Measurements from ENCODE around the gene TBCB. TPM values are rescaled to one million over a fixed set of nuclear protein-coding genes. Genes with fewer than 3 reads are reported as not detected.
"Not testable (repeated sequence)": the region's sequence is repeated elsewhere in the genome, so short reads cannot be mapped to it uniquely, and the experiment has no call there.

The TBCB gene
- total and polyA plus RNA-seq, 2 donors (not counting 3 experiments of a cell fraction or from before 2014, with no cell fraction given) = 178 to 363 TPM

DNA sequence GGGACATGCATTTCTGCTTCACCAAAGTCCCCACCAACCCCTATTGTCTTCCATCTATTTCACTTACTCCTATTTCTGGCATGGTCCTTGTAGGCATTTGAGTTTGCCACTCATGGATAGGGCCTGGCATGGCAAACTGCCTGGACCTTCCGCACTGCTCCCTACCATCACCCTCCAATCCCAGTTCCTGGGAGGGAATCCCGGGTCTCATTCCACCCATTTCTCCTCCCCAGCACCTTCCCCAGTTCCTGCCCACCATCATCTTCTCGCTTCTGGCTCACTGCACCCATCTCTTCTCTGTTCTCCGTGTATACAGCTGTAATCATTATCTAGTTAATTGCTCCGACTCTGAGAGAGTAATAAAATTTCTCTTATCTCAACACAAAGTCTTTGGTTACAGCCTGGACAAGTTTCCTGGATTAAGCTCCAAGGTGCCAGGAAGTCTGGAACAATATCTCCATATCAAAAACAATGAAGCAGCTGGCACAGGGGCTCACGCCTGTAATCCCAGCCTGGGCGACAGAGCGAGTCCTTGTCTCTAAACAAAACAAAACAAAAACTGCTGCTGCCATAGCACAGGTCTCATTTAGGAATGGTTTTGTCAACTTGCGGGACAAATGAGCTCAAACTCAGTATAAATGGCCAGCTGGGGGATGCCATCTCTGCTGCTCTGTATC, 54.0 kb downstream of the TBCB start:
- H3K36me3 ChIP-seq (ENCODE audit: control insufficient read depth in 2 of 2, extremely low read depth in 1 of 2, insufficient read depth in 2 of 2, low read length in 2 of 2) = no peaks in the 10 kb centered on the region

DNA sequence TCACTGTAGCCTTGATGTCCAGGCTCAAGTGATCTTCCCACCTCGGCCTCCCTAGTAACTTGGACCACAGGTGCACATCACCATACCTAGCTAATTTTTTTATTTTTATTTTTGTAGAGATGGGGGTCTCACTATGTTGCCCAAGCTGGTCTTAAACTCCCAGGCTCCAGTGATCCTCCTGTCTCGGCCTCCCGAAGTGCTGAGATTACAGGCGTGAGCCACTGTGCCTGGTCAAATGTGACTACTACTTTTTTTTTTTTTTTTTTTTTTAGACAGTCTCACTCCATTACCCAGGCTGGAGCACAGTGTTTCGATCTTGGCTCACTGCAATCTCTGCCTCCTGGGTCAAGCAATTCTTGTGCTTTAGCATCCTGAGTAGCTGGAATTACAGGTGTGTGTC, 57.6 kb downstream of the TBCB start:
- POLR2A ChIA-PET = no interaction called here
- no peak for DNase-seq (ENCODE audit: low read depth, low spot score)
- Histone ChIP-seq H3K9me1 (replicated peaks; ENCODE audit: control insufficient read depth, extremely low read depth, insufficient read depth, low read length) (no peaks in the 10 kb centered on the region), H3K4me3 (replicated peaks in 1 of 3; ENCODE audit: insufficient read depth in 1 of 3, low read depth in 1 of 3, low read length in 3 of 3) (no peak overlapping the region), H4K20me1 (replicated peaks; ENCODE audit: control insufficient read depth, extremely low read depth, insufficient read depth, low read length) (no peaks in the 10 kb centered on the region), H3K27me3 (ENCODE audit: control insufficient read depth in 2 of 2, insufficient read depth in 2 of 2, low read length in 2 of 2) (no peaks in the 10 kb centered on the region), H3K79me2 (ENCODE audit: control insufficient read depth, insufficient read depth, low read length) (no peaks in the 10 kb centered on the region), H3K9ac (replicated peaks; ENCODE audit: extremely low read depth, insufficient read depth, low read length) (no peak overlapping the region), H2AFZ (ENCODE audit: low read depth, low read length) (no peak overlapping the region), H3K4me2 (ENCODE audit: insufficient read depth, low read length) (no peak overlapping the region), H3K9me3 (replicated peaks; ENCODE audit: control insufficient read depth, insufficient read depth, low read length) (no peaks in the 10 kb centered on the region), H3K27ac (ENCODE audit: insufficient read depth, low read depth, low read length) (no peak overlapping the region), H3K36me3 (ENCODE audit: control insufficient read depth in 2 of 2, extremely low read depth in 1 of 2, insufficient read depth in 2 of 2, low read length in 2 of 2) (no peaks in the 10 kb centered on the region), H3K4me1 (ENCODE audit: control insufficient read depth, extremely low read depth, insufficient read depth, low read length) (peaks cover 10% of the 10 kb centered on the region)
- intact Hi-C loops (cut with micrococcal nuclease) = no loop called here
- TF ChIP-seq GATA2 (IDR thresholded peaks at IDR 0.05; ENCODE audit: insufficient read depth, insufficient read length, low read depth, low read length) (no peak), EZH2 (IDR thresholded peaks at IDR 0.05; ENCODE audit: borderline replicate concordance, low read depth, low read length, severe bottlenecking) (no peak), FOS (IDR thresholded peaks at IDR 0.05; ENCODE audit: borderline replicate concordance, insufficient read depth, low read length) (no peak), MYC (IDR thresholded peaks at IDR 0.05; ENCODE audit: low read depth, low read length) (no peak), POLR2AphosphoS5 (IDR thresholded peaks at IDR 0.05; ENCODE audit: insufficient read depth, low read depth, low read length) (no peak)
- TF ChIP-seq, protein P1, sequence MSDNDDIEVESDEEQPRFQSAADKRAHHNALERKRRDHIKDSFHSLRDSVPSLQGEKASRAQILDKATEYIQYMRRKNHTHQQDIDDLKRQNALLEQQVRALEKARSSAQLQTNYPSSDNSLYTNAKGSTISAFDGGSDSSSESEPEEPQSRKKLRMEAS (IDR thresholded peaks at IDR 0.05; ENCODE audit: insufficient read depth, insufficient read length) = no peak
- dilution Hi-C loops (cut with MboI; ENCODE audit: extremely low pct_ligation_motif_present, low sequenced_read_pairs) = no loop called here
- BruUV-seq (replicated peaks) = no TSS peak
- peak; percentile 24 for FAIRE-seq
- CTCF ChIA-PET = interaction anchor here (2.5 to 3.5 kb wide), 2 partner anchors 45 to 113 kb away, joined by 10 to 25 read pairs; no protein-coding TSS in a partner anchor

More for the DNA sequence above, 54.0 kb downstream of the TBCB start:
- POLR2A ChIA-PET = interaction anchor here (0.9 to 1.8 kb wide), 2 partner anchors 42 to 54 kb away, joined by 5 to 10 read pairs; partner anchors contain the start of genes POLR2I and TBCB
- peaks cover 10% of the 10 kb centered on the region for H3K4me1 ChIP-seq (ENCODE audit: control insufficient read depth, extremely low read depth, insufficient read depth, low read length)
- intact Hi-C loops (cut with micrococcal nuclease) = no loop called here
- no peaks in the 10 kb centered on the region for H3K9me3 ChIP-seq (replicated peaks; ENCODE audit: control insufficient read depth, insufficient read depth, low read length)
- no TSS peak for BruUV-seq (replicated peaks)
- FAIRE-seq (peak; percentile 92), DNase-seq (ENCODE audit: low read depth, low spot score) (peak; percentile 93)
- CTCF ChIA-PET = interaction anchor here (1.1 to 5.3 kb wide), 13 partner anchors 15 to 113 kb away, joined by 3 to 126 read pairs (median 5); partner anchors contain the start of genes CAPNS1, COX7A1 and POLR2I
- H4K20me1 ChIP-seq (replicated peaks; ENCODE audit: control insufficient read depth, extremely low read depth, insufficient read depth, low read length) = no peaks in the 10 kb centered on the region
- TF ChIP-seq POLR2AphosphoS5 (IDR thresholded peaks at IDR 0.05; ENCODE audit: insufficient read depth, low read depth, low read length) = no peak
- TF ChIP-seq JUN (IDR thresholded peaks at IDR 0.05; ENCODE audit: borderline replicate concordance, insufficient read depth, insufficient read length, low read depth) = peak; percentile 9
- H3K27ac ChIP-seq (ENCODE audit: insufficient read depth, low read depth, low read length) = peak overlapping the region; percentile 86
- H3K4me3 ChIP-seq (replicated peaks in 1 of 3; ENCODE audit: insufficient read depth in 1 of 3, low read depth in 1 of 3, low read length in 3 of 3) = no peak overlapping the region
- dilution Hi-C loops (cut with MboI; ENCODE audit: extremely low pct_ligation_motif_present, low sequenced_read_pairs) = no loop called here
- H3K4me2 ChIP-seq (ENCODE audit: insufficient read depth, low read length) = peak overlapping the region; percentile 40
- no peaks in the 10 kb centered on the region for H3K27me3 ChIP-seq (ENCODE audit: control insufficient read depth in 2 of 2, insufficient read depth in 2 of 2, low read length in 2 of 2)
- H3K79me2 ChIP-seq (ENCODE audit: control insufficient read depth, insufficient read depth, low read length) = no peaks in the 10 kb centered on the region
- H2AFZ ChIP-seq (ENCODE audit: low read depth, low read length) = peak overlapping the region; percentile 38
- H3K9ac ChIP-seq (replicated peaks; ENCODE audit: extremely low read depth, insufficient read depth, low read length) = peak overlapping the region; percentile 73
- H3K9me1 ChIP-seq (replicated peaks; ENCODE audit: control insufficient read depth, extremely low read depth, insufficient read depth, low read length) = no peaks in the 10 kb centered on the region

DNA sequence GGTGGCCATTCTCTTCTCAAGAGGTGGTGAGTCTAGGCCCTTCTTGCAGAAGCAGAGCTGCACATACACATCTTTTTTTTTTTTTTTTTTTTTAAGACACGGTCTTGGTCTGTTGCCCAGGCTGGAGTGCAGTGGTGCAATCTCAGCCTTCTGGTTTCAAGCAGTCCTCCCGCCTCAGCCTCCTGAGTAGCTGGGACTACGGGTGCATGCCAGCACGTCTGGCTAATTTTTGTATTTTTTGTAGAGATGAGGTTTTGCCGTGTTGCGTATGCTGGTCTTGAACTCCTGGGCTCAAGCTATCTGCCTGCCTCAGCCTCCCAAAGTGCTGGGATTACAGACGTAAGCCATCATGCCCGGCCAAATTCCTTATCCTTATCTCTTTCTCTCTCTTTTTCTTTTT, 58.6 kb downstream of the TBCB start:
- H3K4me1 ChIP-seq (ENCODE audit: control insufficient read depth, extremely low read depth, insufficient read depth, low read length); H3K9ac ChIP-seq (replicated peaks; ENCODE audit: extremely low read depth, insufficient read depth, low read length); FAIRE-seq; H4K20me1 ChIP-seq (replicated peaks; ENCODE audit: control insufficient read depth, extremely low read depth, insufficient read depth, low read length); H3K4me3 ChIP-seq (replicated peaks in 1 of 3; ENCODE audit: insufficient read depth in 1 of 3, low read depth in 1 of 3, low read length in 3 of 3); H3K9me1 ChIP-seq (replicated peaks; ENCODE audit: control insufficient read depth, extremely low read depth, insufficient read depth, low read length); dilution Hi-C loops (cut with MboI; ENCODE audit: extremely low pct_ligation_motif_present, low sequenced_read_pairs); H2AFZ ChIP-seq (ENCODE audit: low read depth, low read length); H3K9me3 ChIP-seq (replicated peaks; ENCODE audit: control insufficient read depth, insufficient read depth, low read length); DNase-seq (ENCODE audit: low read depth, low spot score); H3K4me2 ChIP-seq (ENCODE audit: insufficient read depth, low read length); H3K27ac ChIP-seq (ENCODE audit: insufficient read depth, low read depth, low read length); POLR2A ChIA-PET; H3K79me2 ChIP-seq (ENCODE audit: control insufficient read depth, insufficient read depth, low read length); intact Hi-C loops (cut with micrococcal nuclease); H3K27me3 ChIP-seq (ENCODE audit: control insufficient read depth in 2 of 2, insufficient read depth in 2 of 2, low read length in 2 of 2); H3K36me3 ChIP-seq (ENCODE audit: control insufficient read depth in 2 of 2, extremely low read depth in 1 of 2, insufficient read depth in 2 of 2, low read length in 2 of 2); BruUV-seq (replicated peaks): not testable (repeated sequence)
- CTCF ChIA-PET = interaction anchor here (3.5 kb wide), 1 partner anchor 46 kb away, joined by 25 read pairs; no protein-coding TSS in a partner anchor

All from endothelial cell of umbilical vein (primary cell).